DND-41 (cell line): ENCODE data around the gene HIGD2A.

Experiments
- CTCF ChIP-seq: IDR thresholded peaks from 2 replicates; pipeline ENCODE4 v1.5.1; 2012; ENCODE audit warnings: borderline replicate concordance, low read length, moderate library complexity, mild to moderate bottlenecking; ENCODE audit not compliant: poor library complexity, severe bottlenecking; ENCODE audit errors: extremely low read depth
- EZH2 ChIP-seq: IDR thresholded peaks from 3 replicates; pipeline ENCODE4 v1.6.1; 2012; ENCODE audit warnings: borderline replicate concordance, low read depth, mild to moderate bottlenecking, moderate library complexity, low read length, inconsistent platforms; ENCODE audit not compliant: severe bottlenecking

DNA sequence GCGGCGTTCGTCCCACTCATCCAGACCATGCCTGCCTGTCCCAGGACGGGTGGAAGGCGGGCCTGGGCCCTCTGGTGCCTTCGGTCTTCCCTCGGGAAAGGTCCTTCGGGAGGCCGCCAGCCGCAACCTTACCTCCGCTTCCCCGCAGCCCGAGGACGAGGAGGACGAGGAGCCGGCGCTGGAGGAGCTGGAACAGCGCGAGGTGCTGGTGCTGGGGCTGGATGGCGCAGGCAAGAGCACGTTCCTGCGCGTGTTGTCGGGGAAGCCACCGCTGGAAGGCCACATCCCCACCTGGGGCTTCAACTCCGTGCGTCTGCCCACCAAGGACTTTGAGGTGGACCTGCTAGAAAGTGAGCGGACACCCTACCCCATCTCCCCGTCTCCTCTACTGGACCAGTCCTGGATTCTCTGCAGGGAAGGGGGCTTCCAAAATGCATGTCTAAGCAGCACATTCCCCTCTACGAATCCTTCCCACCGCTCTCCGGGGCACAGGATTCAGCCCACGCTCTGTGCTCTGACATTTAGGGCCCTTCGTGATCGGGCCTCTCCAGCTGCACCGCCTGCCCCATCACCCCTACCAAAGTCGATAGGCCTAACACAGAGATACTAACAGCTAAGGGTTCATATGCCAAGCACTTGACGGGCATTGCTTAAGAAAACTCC, 22.2 kb upstream of the HIGD2A start:
- TF ChIP-seq EZH2: no peak
- TF ChIP-seq CTCF: no peak
